Measurements from ENCODE around the gene RBM15.

RBM15 gene

GRCh38 chr1:110321846-110322245 lies 17.3 kb upstream of the RBM15 start:
- FAIRE-seq = no peak

GRCh38 chr1:110324667-110325066 lies 14.5 kb upstream of the RBM15 start:
- no peak for FAIRE-seq

GRCh38 chr1:110326826-110327225 lies 12.4 kb upstream of the RBM15 start:
- no peak for FAIRE-seq

- FAIRE-seq = no peak
Observed at GRCh38 chr1:110328274-110328673, 10.9 kb upstream of the RBM15 start.

GRCh38 chr1:110328700-110329099 lies 10.5 kb upstream of the RBM15 start:
- no peak for FAIRE-seq

- no peak for FAIRE-seq
Observed at GRCh38 chr1:110335265-110335664, 3.9 kb upstream of the RBM15 start.

- no peak for FAIRE-seq
Observed at GRCh38 chr1:110336300-110337039, 2.7 kb upstream of the RBM15 start.

GRCh38 chr1:110337704-110338308 lies 1.4 kb upstream of the RBM15 start:
- no peak for FAIRE-seq

- FAIRE-seq = no peak
Observed at GRCh38 chr1:110338309-110338885, 780 bp upstream of the RBM15 start.

- FAIRE-seq = no peak
Observed at GRCh38 chr1:110339407-110340206, 430 bp downstream of the RBM15 start.

GRCh38 chr1:110340207-110340468 lies 961 bp downstream of the RBM15 start:
- no peak for FAIRE-seq

GRCh38 chr1:110341146-110341871 lies 2.1 kb downstream of the RBM15 start:
- FAIRE-seq = no peak

GRCh38 chr1:110341872-110342331 lies 2.7 kb downstream of the RBM15 start:
- FAIRE-seq = no peak

GRCh38 chr1:110343249-110343648 lies 4.1 kb downstream of the RBM15 start:
- FAIRE-seq = no peak

GRCh38 chr1:110344152-110344551 lies 5.0 kb downstream of the RBM15 start:
- FAIRE-seq = no peak

- FAIRE-seq = peak; percentile 3
Observed at GRCh38 chr1:110345480-110345879, 6.3 kb downstream of the RBM15 start.

- FAIRE-seq = no peak
Observed at GRCh38 chr1:110346690-110347089, 7.5 kb downstream of the RBM15 start.

GRCh38 chr1:110347182-110347893 lies 8.2 kb downstream of the RBM15 start:
- FAIRE-seq = no peak

GRCh38 chr1:110348050-110348449 lies 8.9 kb downstream of the RBM15 start:
- FAIRE-seq = no peak

GRCh38 chr1:110348771-110349170 lies 9.6 kb downstream of the RBM15 start:
- no peak for FAIRE-seq

GRCh38 chr1:110350360-110350759 lies 11.2 kb downstream of the RBM15 start:
- FAIRE-seq = no peak

GRCh38 chr1:110355321-110355720 lies 16.1 kb downstream of the RBM15 start:
- FAIRE-seq = peak; percentile 27

Measured in A204.1 (cell line).